Measurements from ENCODE around the gene EVA1C. TPM values are rescaled to one million over a fixed set of nuclear protein-coding genes. Genes with fewer than 3 reads are reported as not detected.
"Not testable (repeated sequence)": the region's sequence is repeated elsewhere in the genome, so short reads cannot be mapped to it uniquely, and the experiment has no call there.

Gene EVA1C
- total RNA-seq, 1 donor from 2014 or later: 0.38 TPM

GRCh38 chr21:32537569-32537881 is 125.0 kb downstream of the EVA1C start:
- no peak for ATAC-seq (ENCODE audit: low read depth)
- Mint-ChIP-seq H3K27me3 (peaks cover 22% of the 10 kb centered on the region), H3K4me1 (no peaks in the 10 kb centered on the region), H3K27ac (no peak overlapping the region), H3K4me3 (no peak overlapping the region), H3K36me3 (ENCODE audit: low read depth) (no peaks in the 10 kb centered on the region), H3K9me3 (no peaks in the 10 kb centered on the region)
- DNase-seq: no peak
- no peak for TF ChIP-seq CTCF (IDR thresholded peaks at IDR 0.05)
- ChIA-PET CTCF (no interaction called here), POLR2A (no interaction called here)
- intact Hi-C loops (cut with micrococcal nuclease): no loop called here

- POLR2A ChIA-PET: no interaction called here
- Mint-ChIP-seq H3K4me3 (no peak overlapping the region), H3K9me3 (no peaks in the 10 kb centered on the region), H3K36me3 (ENCODE audit: low read depth) (no peaks in the 10 kb centered on the region), H3K27me3 (peaks cover 22% of the 10 kb centered on the region), H3K27ac (no peak overlapping the region), H3K4me1 (no peaks in the 10 kb centered on the region)
- ATAC-seq (ENCODE audit: low read depth) (no peak), DNase-seq (no peak)
- CTCF ChIA-PET: no interaction called here
- TF ChIP-seq CTCF (IDR thresholded peaks at IDR 0.05): no peak
- intact Hi-C loops (cut with micrococcal nuclease): no loop called here
Measured at GRCh38 chr21:32538147-32538792, 125.8 kb downstream of the EVA1C start.

- H3K27ac Mint-ChIP-seq: no peak overlapping the region
- no peaks in the 10 kb centered on the region for H3K9me3 Mint-ChIP-seq
- H3K27me3 Mint-ChIP-seq: peaks cover 22% of the 10 kb centered on the region
- TF ChIP-seq CTCF (IDR thresholded peaks at IDR 0.05): no peak
- ATAC-seq (ENCODE audit: low read depth): no peak
- ChIA-PET CTCF (no interaction called here), POLR2A (no interaction called here)
- intact Hi-C loops (cut with micrococcal nuclease): no loop called here
- DNase-seq: no peak
- H3K36me3 Mint-ChIP-seq (ENCODE audit: low read depth): no peaks in the 10 kb centered on the region
- no peaks in the 10 kb centered on the region for H3K4me1 Mint-ChIP-seq
- H3K4me3 Mint-ChIP-seq: no peak overlapping the region
Measured at GRCh38 chr21:32539378-32539777, 126.9 kb downstream of the EVA1C start.

- intact Hi-C loops (cut with micrococcal nuclease); ATAC-seq (ENCODE audit: low read depth); DNase-seq; H3K27ac Mint-ChIP-seq; H3K9me3 Mint-ChIP-seq; CTCF ChIA-PET; H3K36me3 Mint-ChIP-seq (ENCODE audit: low read depth); H3K4me3 Mint-ChIP-seq; H3K4me1 Mint-ChIP-seq; POLR2A ChIA-PET: not testable (repeated sequence)
- peaks cover 15% of the 10 kb centered on the region for H3K27me3 Mint-ChIP-seq
Measured at GRCh38 chr21:32543056-32543455, 130.6 kb downstream of the EVA1C start.

GRCh38 chr21:32543975-32544374 is 131.5 kb downstream of the EVA1C start:
- no peaks in the 10 kb centered on the region for H3K36me3 Mint-ChIP-seq (ENCODE audit: low read depth)
- H3K27me3 Mint-ChIP-seq: peaks cover 11% of the 10 kb centered on the region
- no peak overlapping the region for H3K4me3 Mint-ChIP-seq
- CTCF ChIA-PET: no interaction called here
- DNase-seq (no peak), ATAC-seq (ENCODE audit: low read depth) (no peak)
- no peaks in the 10 kb centered on the region for H3K4me1 Mint-ChIP-seq
- TF ChIP-seq CTCF (IDR thresholded peaks at IDR 0.05): no peak
- H3K9me3 Mint-ChIP-seq: no peaks in the 10 kb centered on the region
- intact Hi-C loops (cut with micrococcal nuclease): no loop called here
- no peak overlapping the region for H3K27ac Mint-ChIP-seq
- POLR2A ChIA-PET: no interaction called here

GRCh38 chr21:32544697-32545096 is 132.2 kb downstream of the EVA1C start:
- H3K27me3 Mint-ChIP-seq: peaks cover 9% of the 10 kb centered on the region
- ChIA-PET CTCF (no interaction called here), POLR2A (no interaction called here)
- H3K9me3 Mint-ChIP-seq: no peaks in the 10 kb centered on the region
- H3K27ac Mint-ChIP-seq: no peak overlapping the region
- H3K4me3 Mint-ChIP-seq: no peak overlapping the region
- TF ChIP-seq CTCF (IDR thresholded peaks at IDR 0.05): no peak
- intact Hi-C loops (cut with micrococcal nuclease): no loop called here
- no peak for DNase-seq
- ATAC-seq (ENCODE audit: low read depth): no peak
- no peaks in the 10 kb centered on the region for H3K4me1 Mint-ChIP-seq
- H3K36me3 Mint-ChIP-seq (ENCODE audit: low read depth): no peaks in the 10 kb centered on the region
